Amygdala (tissue), 56 donors: ENCODE results near the gene ZMYND8.
"Not testable (repeated sequence)": the region's sequence is repeated elsewhere in the genome, so short reads cannot be mapped to it uniquely, and the experiment has no call there.

Experiments used
- DNase-seq, 56 donors: peaks; one replicate each; lab custom pipeline; 2025; lab: John Stamatoyannopoulos, UW

Gene ZMYND8

DNA sequence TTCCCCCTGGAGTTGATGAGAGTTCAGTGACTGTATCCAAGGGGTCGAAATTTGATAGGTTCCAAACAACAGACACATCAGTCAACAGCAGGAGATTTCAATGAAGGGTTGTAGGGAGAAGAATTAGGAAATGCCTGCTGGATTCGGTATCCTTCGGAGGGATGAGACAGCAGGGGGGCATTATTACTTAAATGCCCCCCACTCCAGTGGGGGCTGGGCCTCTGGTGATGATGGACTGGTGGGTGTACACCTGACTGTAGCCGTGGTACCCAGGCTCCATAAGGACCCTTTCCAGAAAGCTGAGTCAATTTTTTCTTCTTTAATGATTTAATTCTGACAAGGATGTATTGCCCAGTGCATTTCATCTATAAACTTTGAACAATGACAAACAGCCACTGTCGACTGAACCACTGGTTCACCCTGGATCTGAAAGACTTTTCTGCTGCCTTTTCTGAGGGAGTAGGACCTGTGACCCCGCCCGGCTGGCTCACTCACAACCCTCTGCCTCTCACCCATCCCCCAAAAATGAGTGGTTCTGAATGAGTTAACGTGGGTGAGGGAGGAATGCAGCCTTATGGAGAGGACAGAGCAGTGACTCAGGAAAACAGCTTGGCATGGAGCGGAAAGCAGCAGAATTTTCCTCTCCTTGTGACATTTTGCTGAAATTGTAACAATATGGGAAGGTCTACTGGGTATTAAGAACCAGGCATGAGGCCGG, 41.0 kb downstream of the ZMYND8 start:
- DNase-seq, result no peak

DNA sequence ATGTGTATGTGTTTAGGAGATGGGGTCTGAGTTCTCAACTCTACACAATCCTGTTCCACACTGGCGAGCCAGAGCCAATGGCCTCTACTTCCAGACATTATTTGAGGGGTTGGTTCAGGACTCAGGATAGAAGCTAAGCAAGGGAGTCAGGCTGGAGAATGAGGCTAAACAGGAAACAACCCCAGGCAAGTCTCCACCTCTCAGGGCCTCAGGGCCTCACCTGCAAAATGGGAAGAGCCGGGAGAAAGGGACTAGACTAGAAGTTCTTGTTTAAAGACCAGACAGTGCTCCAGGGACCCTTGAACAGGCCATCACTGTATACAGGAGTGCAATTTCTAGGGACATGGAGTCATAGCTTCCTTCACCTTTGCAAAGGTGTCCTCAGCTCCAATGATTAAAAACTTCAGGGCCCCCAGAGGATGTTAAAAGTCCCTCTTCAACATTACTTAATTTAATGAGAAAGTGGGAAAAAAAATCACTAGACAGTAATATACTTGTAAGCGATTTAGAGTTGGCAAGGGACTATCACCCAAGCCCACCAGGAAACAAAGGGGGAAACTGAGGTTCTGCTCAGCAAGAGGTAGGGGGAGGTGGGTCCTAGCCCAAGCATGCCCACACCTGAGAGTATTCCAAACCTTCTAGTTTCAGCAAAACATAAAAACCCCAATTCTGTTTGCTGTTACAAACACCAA, 41.7 kb downstream of the ZMYND8 start:
- DNase-seq, result no peak

DNA sequence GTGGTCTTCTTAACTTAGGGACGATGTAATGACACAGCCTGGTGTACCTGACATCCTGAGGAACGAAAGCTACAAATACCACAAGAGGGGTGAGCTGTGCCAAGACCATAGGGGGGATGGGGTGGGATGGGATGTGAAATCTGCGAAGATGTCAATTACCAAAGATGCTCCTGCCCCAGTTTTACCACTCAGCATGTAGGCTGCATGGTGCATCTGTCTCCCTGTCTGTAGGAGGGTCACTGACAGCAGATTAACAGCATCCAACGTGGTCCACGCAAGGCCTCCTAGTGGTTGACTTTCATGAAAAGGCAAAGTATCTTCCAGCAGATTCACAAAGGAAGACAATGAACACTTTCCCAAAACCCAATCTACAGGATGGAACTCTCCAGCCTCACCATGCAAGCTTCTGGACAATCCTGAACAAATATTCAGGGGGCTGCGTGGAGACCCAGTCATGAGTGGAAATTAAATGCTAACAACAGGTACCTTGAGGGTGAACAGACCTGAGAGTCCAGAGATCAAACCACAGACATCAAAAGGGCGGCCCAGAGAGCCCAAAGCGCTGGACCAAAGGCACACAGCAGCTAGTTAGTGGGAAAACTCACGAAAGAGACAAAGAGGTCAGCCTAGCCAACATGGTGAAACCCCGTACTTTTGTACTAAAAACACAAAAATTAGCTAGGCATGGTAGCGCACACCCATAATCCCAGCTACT, 44.4 kb downstream of the ZMYND8 start:
- no peak for DNase-seq

DNA sequence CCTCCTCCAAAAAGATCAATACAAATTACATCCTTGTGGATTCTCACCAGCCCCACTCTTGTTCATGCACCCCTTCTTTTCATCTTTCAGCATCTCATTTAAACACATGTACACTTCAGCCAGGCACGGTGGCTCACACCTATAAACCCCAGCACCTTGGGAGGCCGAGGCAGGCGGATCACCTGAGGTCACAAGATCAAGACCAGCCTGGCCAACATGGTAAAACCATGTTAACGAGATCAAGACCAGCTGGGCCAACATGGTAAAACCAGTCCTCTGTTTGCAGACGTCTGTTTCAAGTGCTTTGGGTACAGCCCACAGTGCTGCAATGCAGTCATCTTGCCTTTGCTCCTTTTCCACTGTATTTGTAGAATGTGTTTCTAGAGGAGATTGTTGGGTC, 45.3 kb downstream of the ZMYND8 start:
- no peak for DNase-seq

GRCh38 chr20:47310729-47311128, 45.8 kb downstream of the ZMYND8 start:
- DNase-seq, result no peak

DNA sequence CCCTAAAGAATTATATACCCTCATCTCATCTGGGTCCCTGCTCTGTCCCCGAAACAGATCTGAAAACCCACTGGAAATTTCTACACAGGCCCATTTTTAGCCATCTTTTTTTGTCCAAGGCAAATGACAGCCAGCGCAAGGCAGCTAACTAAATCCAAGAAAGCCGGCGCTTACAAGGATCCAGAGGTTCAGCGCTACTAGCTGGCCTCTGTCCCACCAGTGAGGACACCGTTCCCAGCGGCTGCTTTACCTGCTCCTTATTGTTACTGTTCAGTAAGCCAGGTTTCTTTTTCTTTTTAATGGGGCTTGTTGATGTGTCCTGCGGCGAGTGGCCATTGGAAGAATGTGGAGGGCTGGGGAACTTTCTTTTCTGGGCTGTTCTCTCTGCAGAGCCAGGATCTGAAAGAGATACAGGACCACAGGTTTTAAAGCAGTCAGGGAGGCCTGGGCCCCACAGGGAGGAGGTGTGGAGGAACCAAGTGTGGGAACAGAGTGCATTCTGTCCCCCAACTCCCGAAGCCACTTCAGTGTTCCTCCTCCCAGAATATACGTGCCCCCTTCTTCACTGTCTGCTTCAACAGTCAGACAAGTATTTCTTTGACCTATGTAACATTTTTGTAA, 46.6 kb downstream of the ZMYND8 start:
- no peak for DNase-seq

- DNase-seq, result no peak
Observed at GRCh38 chr20:47309394-47309793, 47.1 kb downstream of the ZMYND8 start.

DNA sequence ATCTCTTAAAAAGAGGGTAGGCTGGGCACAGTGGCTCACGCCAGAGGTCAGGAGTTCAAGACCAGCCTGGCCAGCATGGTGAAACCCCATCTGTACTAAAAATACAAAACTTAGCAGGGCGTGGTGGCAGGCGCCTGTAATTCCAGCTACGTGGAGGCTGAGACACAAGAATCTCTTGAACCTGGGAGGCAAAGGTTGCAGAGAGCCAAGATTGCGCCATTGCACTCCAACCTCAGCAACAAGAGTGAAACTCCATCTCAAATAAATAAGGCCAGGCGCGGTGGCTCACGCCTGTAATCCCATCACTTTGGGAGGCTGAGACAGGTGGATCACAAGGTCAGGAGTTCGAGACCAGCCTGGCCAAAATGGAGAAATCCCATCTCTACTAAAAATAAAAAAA, 48.9 kb downstream of the ZMYND8 start:
- not testable (repeated sequence) for DNase-seq

GRCh38 chr20:47306755-47307370, 49.6 kb downstream of the ZMYND8 start:
- DNase-seq, result no peak

GRCh38 chr20:47306095-47306494, 50.4 kb downstream of the ZMYND8 start:
- DNase-seq, result no peak

- DNase-seq, result no peak
Observed at GRCh38 chr20:47305667-47306066, 50.8 kb downstream of the ZMYND8 start.

- DNase-seq, result no peak
Observed at GRCh38 chr20:47304287-47304686, 52.2 kb downstream of the ZMYND8 start.

DNA sequence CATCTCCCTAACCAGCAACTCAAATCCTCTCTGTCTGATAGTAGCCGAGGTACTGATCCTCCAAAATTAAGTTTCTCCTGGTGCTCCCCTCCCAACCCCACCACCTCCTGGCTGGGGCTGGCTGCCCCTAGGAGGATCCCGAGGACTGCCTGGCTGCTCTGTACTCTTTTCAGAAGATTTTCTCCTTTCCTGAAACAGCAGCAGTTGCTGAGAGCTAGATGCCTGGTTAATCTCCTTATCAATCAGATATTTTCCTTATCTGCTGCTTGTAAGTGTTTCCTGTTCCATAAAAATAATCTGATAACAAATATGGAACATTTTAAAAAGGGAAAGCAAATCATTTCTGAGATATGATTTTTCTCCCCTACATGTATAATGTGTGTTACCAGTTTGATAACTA, 52.8 kb downstream of the ZMYND8 start:
- no peak for DNase-seq

- DNase-seq, result no peak
Observed at GRCh38 chr20:47300071-47300470, 56.4 kb downstream of the ZMYND8 start.

GRCh38 chr20:47298624-47299023, 57.9 kb downstream of the ZMYND8 start:
- no peak for DNase-seq

DNA sequence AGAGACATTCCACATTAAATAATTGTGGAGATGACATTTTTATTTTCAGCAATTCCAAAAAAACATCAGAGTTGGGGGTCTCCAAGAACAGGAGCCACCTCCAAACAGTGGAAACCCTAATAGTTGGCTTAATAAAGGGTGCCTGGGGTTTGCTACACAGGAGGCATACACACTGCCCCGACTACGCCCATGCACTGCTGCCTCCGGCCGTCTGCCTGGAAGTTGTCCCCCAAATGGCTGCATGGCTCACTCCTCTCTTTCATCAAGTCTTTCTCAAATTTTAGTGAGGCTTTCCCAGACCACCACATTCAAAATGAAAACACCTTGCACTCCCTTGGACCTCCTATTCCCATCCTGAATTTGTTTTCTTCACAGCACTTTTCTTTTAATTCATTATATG, 58.8 kb downstream of the ZMYND8 start:
- no peak for DNase-seq

DNA sequence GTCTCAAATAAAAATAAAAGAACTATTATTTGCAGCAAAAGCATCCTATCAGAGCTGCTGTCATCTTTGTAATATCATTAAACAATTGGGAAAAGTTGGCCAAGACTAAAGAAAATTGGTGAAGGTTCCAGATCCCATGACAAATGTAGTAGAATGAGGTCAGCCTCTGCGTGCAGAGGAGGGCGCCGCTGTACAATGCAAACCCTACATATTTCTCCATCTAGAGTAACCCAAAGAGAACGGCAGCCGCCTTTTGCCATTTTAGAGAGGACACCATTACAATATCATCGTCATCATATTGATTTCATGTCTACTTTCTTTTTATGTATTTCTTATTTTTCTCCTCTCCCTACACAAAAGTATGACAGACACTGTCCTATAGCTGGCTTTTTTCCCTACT, 59.5 kb downstream of the ZMYND8 start:
- DNase-seq, result peak in 6 of 56 donors; percentile 9 to 35 (median 24)

DNA sequence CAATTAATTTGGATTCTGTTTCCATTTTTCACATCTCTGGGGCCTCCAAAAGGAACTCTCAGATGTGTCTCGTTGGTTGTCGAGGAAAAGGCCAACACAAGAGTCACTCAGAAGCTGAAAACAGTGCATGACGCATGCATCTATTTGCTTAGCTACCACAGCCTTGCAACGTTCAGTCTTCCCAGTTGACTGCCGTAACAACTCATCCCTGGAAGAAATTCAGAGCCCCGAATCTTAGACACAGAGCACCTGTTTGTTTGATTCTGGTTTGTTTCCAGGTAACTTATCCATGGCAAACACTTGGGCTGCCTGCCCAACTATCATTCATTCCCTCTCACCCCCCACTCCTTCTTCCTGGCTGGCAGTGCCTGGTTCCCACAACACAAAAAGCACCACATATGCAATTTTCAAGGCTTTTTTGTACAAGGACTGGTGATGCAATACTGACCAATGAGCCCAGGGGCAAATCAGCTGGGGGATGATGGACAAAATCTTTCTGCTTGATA, 60.5 kb downstream of the ZMYND8 start:
- DNase-seq, result peak in 32 of 56 donors; percentile 11 to 83 (median 42)

- no peak for DNase-seq
Observed at GRCh38 chr20:47295129-47295813, 61.2 kb downstream of the ZMYND8 start.

DNA sequence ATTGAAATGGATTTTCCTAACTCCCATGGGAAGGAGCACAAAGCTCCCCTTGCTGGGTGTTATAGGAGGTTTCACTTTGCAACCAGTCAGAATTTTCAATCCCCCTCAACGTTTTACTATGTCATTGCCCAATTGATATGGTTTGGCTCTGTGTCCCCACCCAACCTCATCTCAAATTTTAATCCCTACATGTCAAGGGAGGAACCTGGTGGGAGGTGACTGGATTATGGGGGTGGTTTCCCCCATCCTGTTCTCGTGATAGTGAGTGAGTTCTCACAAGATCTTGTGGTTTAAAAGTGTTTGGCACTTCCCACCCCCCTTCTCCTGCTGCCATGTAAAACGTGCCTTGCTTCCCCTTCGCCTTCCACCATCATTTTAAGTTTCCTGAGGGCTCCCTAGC, 62.9 kb downstream of the ZMYND8 start:
- no peak for DNase-seq
